GM12891 (cell line): Measurements from ENCODE around the gene TACO1.

Source experiments
- POLR2A ChIP-seq: IDR thresholded peaks from 2 replicates; pipeline ENCODE4 v1.6.1; 2011; ENCODE audit warnings: low read depth, low read length, control low read depth
- POLR2AphosphoS5 ChIP-seq: IDR thresholded peaks from 2 replicates; pipeline ENCODE4 v1.6.1; 2011; ENCODE audit warnings: low read depth, low read length, control low read depth
- POU2F2 ChIP-seq: IDR thresholded peaks from 2 replicates; pipeline ENCODE4 v1.6.1; 2011; ENCODE audit warnings: low read depth, mild to moderate bottlenecking, control low read depth, low read length, moderate library complexity

- no peak for TF ChIP-seq POU2F2
- no peak for TF ChIP-seq POLR2A
- TF ChIP-seq POLR2AphosphoS5 = no peak
Observed at GRCh38 chr17:63645775-63646487, 45.2 kb downstream of the TACO1 start.
